Panc1 (cell line): Measurements from ENCODE around the gene MRM1.

Experiments used
- CTCF ChIP-seq: fragments of 450-650 bp; IDR thresholded peaks from 2 replicates; pipeline ENCODE4 v1.5.1; 2017; ENCODE audit warnings: mild to moderate bottlenecking
- POLR2AphosphoS5 ChIP-seq: IDR thresholded peaks from 2 replicates; pipeline ENCODE4 v1.6.1; 2012; ENCODE audit warnings: mild to moderate bottlenecking, low read depth, low read length, moderate library complexity
- REST ChIP-seq, 2 experiments: IDR thresholded peaks; 2 replicates each; pipeline ENCODE4 v1.6.1; 2011 to 2012; ENCODE audit warnings: low read depth in 2 of 2, control low read depth in 1 of 2, low read length in 1 of 2, mild to moderate bottlenecking in 1 of 2, moderate library complexity in 1 of 2; ENCODE audit not compliant: insufficient read depth in 1 of 2
- TCF7L2 ChIP-seq: IDR thresholded peaks from 2 replicates; pipeline ENCODE4 v1.6.1; 2011; ENCODE audit warnings: mild to moderate bottlenecking, low read depth, low read length, inconsistent platforms

GRCh38 chr17:36576793-36577192, 24.6 kb upstream of the MRM1 start:
- TF ChIP-seq CTCF (no peak), REST (IDR thresholded peaks at IDR 0.05; ENCODE audit: insufficient read depth in 1 of 2, low read depth in 2 of 2, low read length in 1 of 2) (no peak), TCF7L2 (no peak), POLR2AphosphoS5 (no peak)
